AG04450 (cell line): ENCODE data around the gene MMGT1. TPM values are rescaled to one million over a fixed set of nuclear protein-coding genes. Genes with fewer than 3 reads are reported as not detected.

Source experiments
- CTCF ChIA-PET: fragments of 300-600, 350-600 bp; formaldehyde crosslinking; extraction: SDS; loops from one replicate; lab custom pipeline; 2022; ENCODE audit warnings: antibody characterized with exemption, inconsistent platforms; lab: Charles Lee
- POLR2A ChIA-PET: fragments of 350-600 bp; formaldehyde crosslinking; extraction: SDS; loops from one replicate; lab custom pipeline; 2021; ENCODE audit warnings: antibody characterized with exemption, inconsistent platforms; lab: Yijun Ruan, JAX
- DNase-seq: peaks from one replicate; pipeline ENCODE4 v3.0.0-alpha.2; 2011; ENCODE audit warnings: low read depth, low spot score
- H3K27ac ChIP-seq: one replicate; pipeline ENCODE4 v1.5.1; 2012; ENCODE audit warnings: low read depth, low read length, control low read depth
- H3K27me3 ChIP-seq: one replicate; pipeline ENCODE4 v1.6.0; 2012; ENCODE audit warnings: low read length; ENCODE audit not compliant: control insufficient read depth, insufficient read depth
- H3K4me3 ChIP-seq: 2 replicates; pipeline ENCODE4 v1.5.1; 2011; ENCODE audit warnings: mild to moderate bottlenecking, low read depth, low read length, control low read depth
- H3K9me3 ChIP-seq: 2 replicates; pipeline ENCODE4 v1.5.1; 2012; ENCODE audit warnings: low read length; ENCODE audit not compliant: control insufficient read depth, insufficient read depth
- polyA plus RNA-seq: library from polyadenylated mRNA; depleted of rRNA; stranded (reverse); fragments of >200 nt; gene quantifications from 2 replicates; pipeline ENCODE4 v1.2.3, GENCODE V29; 2011
- TF ChIP-seq, protein P1 (sequence below): IDR thresholded peaks from 2 replicates; pipeline ENCODE4 v1.5.1; 2011; ENCODE audit warnings: low read depth, low read length, control low read depth, inconsistent platforms

The MMGT1 gene
- polyA plus RNA-seq, 1 experiment: 23.3 TPM

DNA sequence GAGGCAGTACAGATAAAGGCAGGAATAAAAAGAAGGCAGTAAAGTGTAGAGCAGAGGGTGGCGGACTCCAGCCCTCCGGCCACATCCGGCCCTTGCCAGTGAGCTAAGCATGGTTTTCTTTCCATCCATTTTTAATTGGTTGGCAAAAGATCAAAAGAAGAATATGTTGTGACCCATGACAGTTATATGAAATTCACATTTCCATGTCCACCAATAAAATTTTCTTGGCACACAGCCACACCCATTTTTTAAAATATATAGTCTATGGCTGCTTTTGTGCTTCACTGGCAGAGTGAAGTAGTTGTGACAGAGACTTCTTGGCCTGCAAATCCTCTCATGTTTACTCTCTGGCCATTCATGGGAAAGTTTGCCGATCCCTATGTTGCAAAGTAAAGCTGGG lies 41.2 kb upstream of the MMGT1 start:
- POLR2A ChIA-PET: no interaction called here
- no peak overlapping the region for H3K27ac ChIP-seq
- H3K9me3 ChIP-seq: no peaks in the 10 kb centered on the region
- TF ChIP-seq, protein P1, sequence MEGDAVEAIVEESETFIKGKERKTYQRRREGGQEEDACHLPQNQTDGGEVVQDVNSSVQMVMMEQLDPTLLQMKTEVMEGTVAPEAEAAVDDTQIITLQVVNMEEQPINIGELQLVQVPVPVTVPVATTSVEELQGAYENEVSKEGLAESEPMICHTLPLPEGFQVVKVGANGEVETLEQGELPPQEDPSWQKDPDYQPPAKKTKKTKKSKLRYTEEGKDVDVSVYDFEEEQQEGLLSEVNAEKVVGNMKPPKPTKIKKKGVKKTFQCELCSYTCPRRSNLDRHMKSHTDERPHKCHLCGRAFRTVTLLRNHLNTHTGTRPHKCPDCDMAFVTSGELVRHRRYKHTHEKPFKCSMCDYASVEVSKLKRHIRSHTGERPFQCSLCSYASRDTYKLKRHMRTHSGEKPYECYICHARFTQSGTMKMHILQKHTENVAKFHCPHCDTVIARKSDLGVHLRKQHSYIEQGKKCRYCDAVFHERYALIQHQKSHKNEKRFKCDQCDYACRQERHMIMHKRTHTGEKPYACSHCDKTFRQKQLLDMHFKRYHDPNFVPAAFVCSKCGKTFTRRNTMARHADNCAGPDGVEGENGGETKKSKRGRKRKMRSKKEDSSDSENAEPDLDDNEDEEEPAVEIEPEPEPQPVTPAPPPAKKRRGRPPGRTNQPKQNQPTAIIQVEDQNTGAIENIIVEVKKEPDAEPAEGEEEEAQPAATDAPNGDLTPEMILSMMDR: no peak
- no peaks in the 10 kb centered on the region for H3K27me3 ChIP-seq
- CTCF ChIA-PET: no interaction called here
- no peak overlapping the region for H3K4me3 ChIP-seq
- DNase-seq: no peak

DNA sequence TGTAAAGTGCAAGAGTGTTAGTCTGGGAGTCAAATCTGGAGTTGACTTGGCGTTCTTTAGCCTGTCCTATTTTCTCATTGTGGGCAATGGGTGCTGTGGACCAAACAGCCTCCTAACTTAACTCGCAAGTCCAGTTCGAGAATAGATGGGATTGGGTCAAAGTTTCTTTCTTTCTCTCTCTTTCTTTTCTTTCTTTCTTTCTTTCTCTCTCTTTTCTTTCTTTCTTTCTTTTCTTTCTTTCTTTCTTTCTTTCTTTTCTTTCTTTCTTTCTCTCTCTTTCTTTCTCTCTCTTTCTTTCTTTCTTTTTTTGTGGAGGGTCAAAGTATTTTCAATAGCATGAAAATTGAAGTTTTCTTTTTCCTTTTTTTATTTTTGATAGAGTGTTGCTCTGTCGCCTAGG lies 14.5 kb upstream of the MMGT1 start:
- POLR2A ChIA-PET: no interaction called here
- CTCF ChIA-PET: no interaction called here
- TF ChIP-seq, protein P1: no peak

DNA sequence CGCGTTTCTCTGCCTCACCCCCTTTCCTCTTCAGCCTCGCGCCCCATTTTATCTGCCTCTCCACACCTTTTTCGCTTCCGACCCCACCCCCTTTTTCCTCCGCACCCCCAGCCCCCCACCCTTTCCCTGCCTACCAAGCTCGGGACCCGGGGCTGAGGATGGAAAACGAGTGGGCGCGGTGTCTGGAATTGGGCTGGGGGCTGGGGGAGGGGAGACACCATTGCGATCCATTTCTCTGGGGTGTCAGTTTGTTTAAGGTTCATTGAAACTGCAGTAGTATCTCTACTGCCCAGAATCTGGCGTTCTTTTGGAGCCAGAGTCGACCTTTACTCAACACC lies 12.2 kb upstream of the MMGT1 start:
- Histone ChIP-seq H3K4me3 (peak overlapping the region; percentile 76), H3K9me3 (no peaks in the 10 kb centered on the region), H3K27ac (no peak overlapping the region), H3K27me3 (no peaks in the 10 kb centered on the region)
- DNase-seq: no peak
- POLR2A ChIA-PET: no interaction called here
- CTCF ChIA-PET: interaction anchor here (0.6 kb wide), 1 partner anchor 11 kb away, joined by 3 read pairs; no protein-coding TSS in a partner anchor
- TF ChIP-seq, protein P1: no peak

More for the DNA sequence above, 14.5 kb upstream of the MMGT1 start:
- Histone ChIP-seq H3K27ac (no peak overlapping the region), H3K27me3 (no peaks in the 10 kb centered on the region), H3K9me3 (no peaks in the 10 kb centered on the region), H3K4me3 (no peak overlapping the region)
- DNase-seq: no peak

DNA sequence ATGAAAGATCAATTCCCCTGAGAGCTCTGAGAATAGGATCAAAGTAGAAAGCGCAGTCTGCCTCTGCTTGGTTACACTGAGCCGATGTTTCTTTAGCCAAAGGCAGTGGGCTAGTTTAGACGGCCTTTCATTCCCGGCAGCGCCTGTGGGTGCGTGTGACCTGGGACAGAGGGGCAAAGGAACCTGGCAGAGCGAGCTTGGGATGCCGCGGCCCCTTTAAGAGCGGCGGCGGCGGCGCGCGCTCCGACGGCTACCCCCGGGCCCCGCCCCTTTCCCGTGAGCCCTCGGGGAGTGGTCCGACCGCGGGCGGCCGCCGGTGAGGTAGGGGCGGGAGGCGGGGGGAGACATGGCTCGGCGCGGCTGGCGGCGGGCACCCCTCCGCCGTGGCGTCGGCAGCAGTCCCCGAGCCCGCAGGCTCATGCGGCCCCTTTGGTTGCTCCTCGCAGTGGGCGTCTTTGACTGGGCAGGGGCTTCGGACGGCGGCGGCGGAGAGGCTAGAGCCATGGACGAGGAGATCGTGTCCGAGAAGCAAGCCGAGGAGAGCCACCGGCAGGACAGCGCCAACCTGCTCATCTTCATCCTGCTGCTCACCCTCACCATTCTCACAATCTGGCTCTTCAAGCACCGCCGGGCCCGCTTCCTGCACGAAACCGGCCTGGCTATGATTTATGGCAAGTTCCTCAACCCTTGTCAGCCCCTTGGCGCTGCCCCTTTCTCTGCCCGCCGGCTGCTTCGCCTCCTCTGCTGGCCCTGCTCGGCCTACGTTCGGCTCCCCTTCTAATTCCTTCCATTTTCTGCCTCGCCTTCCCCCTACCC lies 11.6 kb upstream of the MMGT1 start, which contains the start of gene SLC9A6:
Gene SLC9A6, plus strand, starts transcription at position 279 of the 816 bp plus-strand sequence. Its CDS starts 224 bp downstream, at position 503.
- TF ChIP-seq, protein P1: no peak
- H3K27me3 ChIP-seq: no peaks in the 10 kb centered on the region
- DNase-seq: no peak
- H3K9me3 ChIP-seq: no peaks in the 10 kb centered on the region
- ChIA-PET CTCF (interaction anchor here (0.6 kb wide), 1 partner anchor 11 kb away, joined by 3 read pairs; no protein-coding TSS in a partner anchor), POLR2A (no interaction called here)
- H3K4me3 ChIP-seq: peak within 1 kb of the TSS; percentile 76
- peak within 1 kb of the TSS; percentile 31 for H3K27ac ChIP-seq

DNA sequence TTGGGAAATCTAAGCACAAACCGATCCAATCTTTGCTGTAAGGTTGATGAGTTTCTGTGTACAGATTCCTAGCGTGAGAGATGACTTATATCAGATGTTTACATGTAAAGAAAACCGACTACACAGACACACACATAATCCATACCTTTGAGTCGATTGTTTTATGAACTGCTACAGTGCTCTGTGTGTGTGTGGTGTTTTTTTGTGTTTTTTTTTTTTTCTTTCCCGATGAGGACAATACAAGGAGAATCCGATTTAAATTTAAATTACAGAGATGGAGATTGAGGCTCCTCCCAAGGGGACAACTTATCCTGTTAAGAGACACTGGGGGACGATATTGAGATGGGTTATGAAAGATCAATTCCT lies 11.0 kb upstream of the MMGT1 start:
- peak overlapping the region; percentile 76 for H3K4me3 ChIP-seq
- H3K9me3 ChIP-seq: no peaks in the 10 kb centered on the region
- H3K27ac ChIP-seq: no peak overlapping the region
- TF ChIP-seq, protein P1: no peak
- DNase-seq: no peak
- no peaks in the 10 kb centered on the region for H3K27me3 ChIP-seq
- POLR2A ChIA-PET: no interaction called here
- CTCF ChIA-PET: no interaction called here
